HCT116 (cell line): ENCODE data around the gene CD300LB.

Source experiments
- EGR1 ChIP-seq: IDR thresholded peaks from 2 replicates; pipeline ENCODE4 v1.6.1; 2012; ENCODE audit warnings: low read depth
- EZH2 ChIP-seq: fragments of 200-600 bp; sonication (generic); IDR thresholded peaks from 2 replicates; pipeline ENCODE4 v1.6.1; 2017; ENCODE audit warnings: antibody characterized with exemption, mixed run types
- EZH2phosphoT487 ChIP-seq: fragments of 200-600 bp; IDR thresholded peaks from 2 replicates; pipeline ENCODE4 v1.6.1; 2018; ENCODE audit warnings: antibody characterized with exemption, borderline replicate concordance
- FOSL1 ChIP-seq: IDR thresholded peaks from 2 replicates; pipeline ENCODE4 v1.6.1; 2012; ENCODE audit warnings: low read depth
- POLR2A ChIP-seq: IDR thresholded peaks from 2 replicates; pipeline ENCODE4 v1.7.0; 2011; ENCODE audit warnings: borderline replicate concordance; ENCODE audit not compliant: insufficient read depth, insufficient read length; ENCODE audit errors: extremely low read depth
- POLR2AphosphoS5 ChIP-seq: IDR thresholded peaks from 2 replicates; pipeline ENCODE4 v1.6.1; 2011; ENCODE audit warnings: mild to moderate bottlenecking, low read depth, low read length, moderate library complexity
- RAD21 ChIP-seq: IDR thresholded peaks from 2 replicates; pipeline ENCODE4 v1.6.1; 2012; ENCODE audit warnings: low read depth, mild to moderate bottlenecking
- SIN3A ChIP-seq: IDR thresholded peaks from 2 replicates; pipeline ENCODE4 v1.6.1; 2012; ENCODE audit warnings: low read depth
- SP1 ChIP-seq: IDR thresholded peaks from 2 replicates; pipeline ENCODE4 v1.6.1; 2012; ENCODE audit warnings: low read depth
- SRF ChIP-seq: IDR thresholded peaks from 2 replicates; pipeline ENCODE4 v1.6.1; 2012; ENCODE audit warnings: low read depth
- TF ChIP-seq, protein P1 (sequence below), 3 experiments: fragments of 200-600 bp in 1 of 3; sonication (generic) in 1 of 3; IDR thresholded peaks in 2 of 3; conservative IDR thresholded peaks in 1 of 3; 2 replicates each; pipeline ENCODE4 v1.5.1; 2012 to 2017; ENCODE audit warnings: low read depth in 2 of 3, low read length in 2 of 3, antibody characterized with exemption in 1 of 3, borderline replicate concordance in 1 of 3, control low read depth in 1 of 3, mild to moderate bottlenecking in 1 of 3, mixed read lengths in 1 of 3, mixed run types in 1 of 3, moderate library complexity in 1 of 3; ENCODE audit not compliant: insufficient read depth in 1 of 3
- TF ChIP-seq, protein P2 (sequence below): IDR thresholded peaks from 2 replicates; pipeline ENCODE4 v1.6.1; 2012
- TF ChIP-seq, protein P3 (sequence below): IDR thresholded peaks from 2 replicates; pipeline ENCODE4 v1.6.1; 2012; ENCODE audit warnings: low read depth

DNA sequence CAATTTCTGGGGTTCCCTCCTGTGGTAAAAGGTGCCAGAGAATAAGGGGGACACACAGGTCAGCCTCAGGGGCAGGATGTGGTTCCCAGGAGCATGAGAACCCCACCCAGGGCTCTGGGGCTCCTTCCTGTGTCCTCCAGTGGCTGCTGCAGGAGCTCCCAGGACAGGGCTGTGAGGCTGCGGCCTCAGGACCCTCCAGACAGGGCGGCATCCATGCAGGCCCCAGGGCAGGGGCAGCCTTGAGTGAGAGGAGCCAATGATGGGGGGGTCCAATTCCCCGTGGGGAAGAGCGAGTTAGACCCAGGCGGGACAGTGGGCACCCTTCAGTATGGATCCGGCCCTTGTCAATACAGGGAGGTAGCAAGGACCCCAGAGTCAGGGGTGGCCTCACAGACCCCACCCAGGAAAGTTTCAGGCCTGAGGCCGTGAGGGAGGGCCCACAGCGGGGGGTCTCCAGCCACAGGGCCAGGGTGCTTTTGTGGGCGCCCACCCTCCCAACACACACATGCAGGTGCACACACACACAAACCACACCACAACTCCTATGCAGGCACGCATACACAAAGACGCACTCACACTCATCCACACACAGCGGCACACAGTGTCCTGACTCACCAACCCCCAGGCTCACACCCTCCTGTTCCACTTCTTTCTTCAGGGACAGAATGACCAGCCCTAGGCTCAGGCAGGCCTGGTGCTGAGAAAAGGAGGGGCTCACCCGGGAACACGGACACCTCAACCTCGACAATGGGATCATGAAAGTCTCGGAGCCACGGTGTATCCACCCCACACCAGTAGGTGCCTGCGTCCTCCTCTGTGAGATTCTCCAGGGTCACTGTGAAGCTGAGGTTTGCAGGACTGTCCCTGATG is 12.9 kb upstream of the CD300LB start:
- no peak for TF ChIP-seq SIN3A
- TF ChIP-seq, protein P1, sequence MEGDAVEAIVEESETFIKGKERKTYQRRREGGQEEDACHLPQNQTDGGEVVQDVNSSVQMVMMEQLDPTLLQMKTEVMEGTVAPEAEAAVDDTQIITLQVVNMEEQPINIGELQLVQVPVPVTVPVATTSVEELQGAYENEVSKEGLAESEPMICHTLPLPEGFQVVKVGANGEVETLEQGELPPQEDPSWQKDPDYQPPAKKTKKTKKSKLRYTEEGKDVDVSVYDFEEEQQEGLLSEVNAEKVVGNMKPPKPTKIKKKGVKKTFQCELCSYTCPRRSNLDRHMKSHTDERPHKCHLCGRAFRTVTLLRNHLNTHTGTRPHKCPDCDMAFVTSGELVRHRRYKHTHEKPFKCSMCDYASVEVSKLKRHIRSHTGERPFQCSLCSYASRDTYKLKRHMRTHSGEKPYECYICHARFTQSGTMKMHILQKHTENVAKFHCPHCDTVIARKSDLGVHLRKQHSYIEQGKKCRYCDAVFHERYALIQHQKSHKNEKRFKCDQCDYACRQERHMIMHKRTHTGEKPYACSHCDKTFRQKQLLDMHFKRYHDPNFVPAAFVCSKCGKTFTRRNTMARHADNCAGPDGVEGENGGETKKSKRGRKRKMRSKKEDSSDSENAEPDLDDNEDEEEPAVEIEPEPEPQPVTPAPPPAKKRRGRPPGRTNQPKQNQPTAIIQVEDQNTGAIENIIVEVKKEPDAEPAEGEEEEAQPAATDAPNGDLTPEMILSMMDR (IDR thresholded peaks at IDR 0.05 in 2 of 3, conservative IDR thresholded peaks at IDR 0.05 in 1 of 3; ENCODE audit: borderline replicate concordance in 1 of 3, insufficient read depth in 1 of 3, low read depth in 2 of 3, low read length in 2 of 3) = no peak
- no peak for TF ChIP-seq EZH2
- TF ChIP-seq POLR2A = no peak
- TF ChIP-seq SRF = no peak
- no peak for TF ChIP-seq EGR1
- TF ChIP-seq EZH2phosphoT487 = no peak
- TF ChIP-seq, protein P2, sequence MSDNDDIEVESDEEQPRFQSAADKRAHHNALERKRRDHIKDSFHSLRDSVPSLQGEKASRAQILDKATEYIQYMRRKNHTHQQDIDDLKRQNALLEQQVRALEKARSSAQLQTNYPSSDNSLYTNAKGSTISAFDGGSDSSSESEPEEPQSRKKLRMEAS = no peak
- no peak for TF ChIP-seq RAD21
- TF ChIP-seq POLR2AphosphoS5 = no peak
- TF ChIP-seq SP1 = no peak
- TF ChIP-seq FOSL1 = no peak
- TF ChIP-seq, protein P3, sequence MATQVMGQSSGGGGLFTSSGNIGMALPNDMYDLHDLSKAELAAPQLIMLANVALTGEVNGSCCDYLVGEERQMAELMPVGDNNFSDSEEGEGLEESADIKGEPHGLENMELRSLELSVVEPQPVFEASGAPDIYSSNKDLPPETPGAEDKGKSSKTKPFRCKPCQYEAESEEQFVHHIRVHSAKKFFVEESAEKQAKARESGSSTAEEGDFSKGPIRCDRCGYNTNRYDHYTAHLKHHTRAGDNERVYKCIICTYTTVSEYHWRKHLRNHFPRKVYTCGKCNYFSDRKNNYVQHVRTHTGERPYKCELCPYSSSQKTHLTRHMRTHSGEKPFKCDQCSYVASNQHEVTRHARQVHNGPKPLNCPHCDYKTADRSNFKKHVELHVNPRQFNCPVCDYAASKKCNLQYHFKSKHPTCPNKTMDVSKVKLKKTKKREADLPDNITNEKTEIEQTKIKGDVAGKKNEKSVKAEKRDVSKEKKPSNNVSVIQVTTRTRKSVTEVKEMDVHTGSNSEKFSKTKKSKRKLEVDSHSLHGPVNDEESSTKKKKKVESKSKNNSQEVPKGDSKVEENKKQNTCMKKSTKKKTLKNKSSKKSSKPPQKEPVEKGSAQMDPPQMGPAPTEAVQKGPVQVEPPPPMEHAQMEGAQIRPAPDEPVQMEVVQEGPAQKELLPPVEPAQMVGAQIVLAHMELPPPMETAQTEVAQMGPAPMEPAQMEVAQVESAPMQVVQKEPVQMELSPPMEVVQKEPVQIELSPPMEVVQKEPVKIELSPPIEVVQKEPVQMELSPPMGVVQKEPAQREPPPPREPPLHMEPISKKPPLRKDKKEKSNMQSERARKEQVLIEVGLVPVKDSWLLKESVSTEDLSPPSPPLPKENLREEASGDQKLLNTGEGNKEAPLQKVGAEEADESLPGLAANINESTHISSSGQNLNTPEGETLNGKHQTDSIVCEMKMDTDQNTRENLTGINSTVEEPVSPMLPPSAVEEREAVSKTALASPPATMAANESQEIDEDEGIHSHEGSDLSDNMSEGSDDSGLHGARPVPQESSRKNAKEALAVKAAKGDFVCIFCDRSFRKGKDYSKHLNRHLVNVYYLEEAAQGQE = no peak
